Thyroid gland (tissue), 4 donors: ENCODE measurements around the gene SLC25A21. TPM values are rescaled to one million over a fixed set of nuclear protein-coding genes. Genes with fewer than 3 reads are reported as not detected.

Experiments
- DNase-seq, 2 donors: peaks; one replicate each; pipeline ENCODE4 v3.0.0-alpha.2; 2019
- H3K27ac ChIP-seq, 3 donors: fragments of 200-600 bp; sonication (generic); 1 replicate in 2 of 3; 2 replicates in 1 of 3; pipeline ENCODE4 v1.5.1; 2016 to 2019; ENCODE audit warnings: mild to moderate bottlenecking in 1 of 3, moderate library complexity in 1 of 3
- H3K27me3 ChIP-seq: fragments of 200-600 bp; sonication (generic); one replicate; pipeline ENCODE4 v1.5.1; 2019
- H3K36me3 ChIP-seq, 2 donors: fragments of 200-600 bp; sonication (generic); one replicate each; pipeline ENCODE4 v1.5.1; 2016 to 2019
- H3K4me1 ChIP-seq, 2 donors: fragments of 200-600 bp; sonication (generic); one replicate each; pipeline ENCODE4 v1.5.1; 2017 to 2019
- H3K4me3 ChIP-seq, 3 donors: fragments of 200-600 bp; sonication (generic); replicated peaks in 1 of 3; 1 replicate in 2 of 3; 2 replicates in 1 of 3; pipeline ENCODE4 v1.5.1; 2016; ENCODE audit warnings: mild to moderate bottlenecking in 1 of 3
- H3K9me3 ChIP-seq: fragments of 200-600 bp; sonication (generic); one replicate; pipeline ENCODE4 v1.5.1; 2017
- CTCF ChIP-seq, 6 experiments: fragments of 200-600 bp in 3 of 6; fragments of 450-650 bp in 3 of 6; sonication (generic) in 3 of 6; IDR thresholded peaks; one replicate each; pipeline ENCODE4 v1.5.1; 2016 to 2019; ENCODE audit warnings: antibody characterized with exemption in 6 of 6, mild to moderate bottlenecking in 2 of 6, inconsistent platforms in 1 of 6, moderate library complexity in 1 of 6
- POLR2A ChIP-seq, 2 donors: fragments of 450-650 bp; IDR thresholded peaks; one replicate each; pipeline ENCODE4 v1.6.1; 2017; ENCODE audit warnings: antibody characterized with exemption in 2 of 2, mild to moderate bottlenecking in 2 of 2, moderate library complexity in 1 of 2
- WGBS, 2 donors: methylation state at CpG; one replicate each; pipeline ENCODE4 v1.1.5; 2017; 5-methylcytosine and 5-hydroxymethylcytosine counted together
- intact Hi-C: fragments of 100-400 bp; cut with DNase I; formaldehyde crosslinking; loops from one replicate; pipeline ENCODE4 v1.15.1; 2023
- total RNA-seq, 4 donors: library from RNA; depleted of rRNA; stranded (reverse); fragments of >200 nt; gene quantifications; one replicate each; pipeline ENCODE4 v1.2.3, GENCODE V29; 2016

The SLC25A21 gene
- total RNA-seq, 4 donors from 2014 or later, result 0.29 to 1.4 (median 0.60) TPM

GRCh38 chr14:36939265-36939664, 233.1 kb downstream of the SLC25A21 start:
- TF ChIP-seq CTCF (IDR thresholded peaks at IDR 0.05), result no peak
- no peak for TF ChIP-seq POLR2A (IDR thresholded peaks at IDR 0.05)
- Histone ChIP-seq H3K4me3 (no peak overlapping the region), H3K9me3 (no peaks in the 10 kb centered on the region), H3K27ac (no peak overlapping the region), H3K27me3 (no peaks in the 10 kb centered on the region), H3K36me3 (no peaks in the 10 kb centered on the region), H3K4me1 (no peaks in the 10 kb centered on the region)
- DNase-seq, result no peak
- WGBS, 2 donors, result 88 to 89% methylated on average over 2 of the region's 2 CpGs
- intact Hi-C loops, result no loop called here

DNA sequence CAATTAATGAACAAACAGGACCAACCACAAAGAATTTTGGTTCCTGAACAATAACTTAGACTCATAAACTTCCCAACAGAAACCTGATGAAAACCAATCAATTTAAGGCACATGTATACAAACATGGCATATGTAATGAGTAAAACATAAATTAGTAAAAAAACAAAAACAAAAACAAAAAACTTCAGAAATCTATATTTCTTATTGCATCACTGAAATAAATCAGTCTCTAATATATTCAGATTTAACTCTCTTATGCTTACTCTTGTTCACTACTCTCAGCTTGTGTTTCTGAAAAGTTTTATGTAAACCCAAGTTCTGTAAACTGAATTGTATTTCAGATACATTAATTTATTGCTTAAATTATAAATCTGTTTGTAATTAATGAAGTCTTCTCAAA, 233.7 kb downstream of the SLC25A21 start:
- TF ChIP-seq CTCF (IDR thresholded peaks at IDR 0.05), result no peak
- no peak for DNase-seq
- Histone ChIP-seq H3K9me3 (no peaks in the 10 kb centered on the region), H3K4me1 (no peaks in the 10 kb centered on the region), H3K36me3 (no peaks in the 10 kb centered on the region), H3K27ac (no peak overlapping the region), H3K27me3 (no peaks in the 10 kb centered on the region), H3K4me3 (no peak overlapping the region)
- intact Hi-C loops, result no loop called here

DNA sequence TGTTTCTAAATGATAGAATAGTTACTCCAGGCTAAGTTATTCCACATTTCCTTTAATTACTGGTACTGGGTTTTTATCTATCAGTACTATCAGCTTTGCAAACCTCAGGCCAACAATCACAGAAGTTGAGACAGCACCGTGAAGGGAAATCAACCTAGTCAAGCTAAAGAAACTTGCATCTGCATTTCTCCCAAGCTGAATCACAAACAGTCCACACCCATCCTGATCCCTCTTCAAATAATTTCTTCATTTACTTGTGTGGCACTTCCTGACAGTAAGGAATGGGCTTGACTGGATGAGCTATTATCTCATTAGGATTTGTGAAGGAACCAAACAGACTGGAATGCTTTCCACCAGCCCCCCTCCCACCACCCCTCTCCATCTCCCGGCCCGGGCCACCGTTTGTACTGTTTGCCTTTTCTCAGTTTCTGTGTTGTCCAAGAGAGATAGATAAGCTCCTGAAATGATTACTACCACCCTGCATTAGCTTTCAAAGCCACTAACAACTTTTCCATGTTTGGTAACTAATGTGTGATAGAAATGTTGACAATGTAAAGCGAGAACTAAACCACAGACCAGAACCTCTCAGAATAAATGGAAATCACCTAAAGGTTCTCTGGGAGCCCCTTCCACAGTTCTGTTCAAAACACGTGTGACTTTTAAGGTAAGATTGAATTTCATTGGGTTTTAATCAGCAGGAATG, 236.3 kb downstream of the SLC25A21 start:
- H3K36me3 ChIP-seq, result no peaks in the 10 kb centered on the region
- intact Hi-C loops, result no loop called here
- H3K9me3 ChIP-seq, result no peaks in the 10 kb centered on the region
- no peak for TF ChIP-seq POLR2A (IDR thresholded peaks at IDR 0.05)
- TF ChIP-seq CTCF (IDR thresholded peaks at IDR 0.05), result no peak
- H3K27ac ChIP-seq, result no peak overlapping the region
- H3K27me3 ChIP-seq, result no peaks in the 10 kb centered on the region
- no peak overlapping the region for H3K4me3 ChIP-seq
- WGBS, 2 donors, result 71 to 72% methylated on average over 6 of the region's 6 CpGs
- DNase-seq, result no peak
- no peaks in the 10 kb centered on the region for H3K4me1 ChIP-seq

- intact Hi-C loops, result no loop called here
- DNase-seq, result no peak
- Histone ChIP-seq H3K27me3 (no peaks in the 10 kb centered on the region), H3K9me3 (no peaks in the 10 kb centered on the region), H3K36me3 (no peaks in the 10 kb centered on the region), H3K27ac (no peak overlapping the region), H3K4me3 (no peak overlapping the region), H3K4me1 (no peaks in the 10 kb centered on the region)
- 81 to 87% methylated on average over 1 of the region's 1 CpG for WGBS, 2 donors
- no peak for TF ChIP-seq CTCF (IDR thresholded peaks at IDR 0.05)
- TF ChIP-seq POLR2A (IDR thresholded peaks at IDR 0.05), result no peak
Measured at GRCh38 chr14:36934304-36934703, 238.1 kb downstream of the SLC25A21 start.

GRCh38 chr14:36931791-36932190, 240.6 kb downstream of the SLC25A21 start:
- Histone ChIP-seq H3K9me3 (no peaks in the 10 kb centered on the region), H3K4me3 (no peak overlapping the region), H3K27ac (no peak overlapping the region), H3K36me3 (no peaks in the 10 kb centered on the region), H3K4me1 (no peaks in the 10 kb centered on the region), H3K27me3 (no peaks in the 10 kb centered on the region)
- 75 to 88% methylated on average over 2 of the region's 2 CpGs for WGBS, 2 donors
- intact Hi-C loops, result no loop called here
- TF ChIP-seq CTCF (IDR thresholded peaks at IDR 0.05), result no peak
- no peak for TF ChIP-seq POLR2A (IDR thresholded peaks at IDR 0.05)
- no peak for DNase-seq
